ENCODE results near the gene GNE.
A peak's percentile ranks its signal among the peaks of the same experiment; 100 is the strongest.

- TF ChIP-seq, protein P1, sequence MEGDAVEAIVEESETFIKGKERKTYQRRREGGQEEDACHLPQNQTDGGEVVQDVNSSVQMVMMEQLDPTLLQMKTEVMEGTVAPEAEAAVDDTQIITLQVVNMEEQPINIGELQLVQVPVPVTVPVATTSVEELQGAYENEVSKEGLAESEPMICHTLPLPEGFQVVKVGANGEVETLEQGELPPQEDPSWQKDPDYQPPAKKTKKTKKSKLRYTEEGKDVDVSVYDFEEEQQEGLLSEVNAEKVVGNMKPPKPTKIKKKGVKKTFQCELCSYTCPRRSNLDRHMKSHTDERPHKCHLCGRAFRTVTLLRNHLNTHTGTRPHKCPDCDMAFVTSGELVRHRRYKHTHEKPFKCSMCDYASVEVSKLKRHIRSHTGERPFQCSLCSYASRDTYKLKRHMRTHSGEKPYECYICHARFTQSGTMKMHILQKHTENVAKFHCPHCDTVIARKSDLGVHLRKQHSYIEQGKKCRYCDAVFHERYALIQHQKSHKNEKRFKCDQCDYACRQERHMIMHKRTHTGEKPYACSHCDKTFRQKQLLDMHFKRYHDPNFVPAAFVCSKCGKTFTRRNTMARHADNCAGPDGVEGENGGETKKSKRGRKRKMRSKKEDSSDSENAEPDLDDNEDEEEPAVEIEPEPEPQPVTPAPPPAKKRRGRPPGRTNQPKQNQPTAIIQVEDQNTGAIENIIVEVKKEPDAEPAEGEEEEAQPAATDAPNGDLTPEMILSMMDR (conservative IDR thresholded peaks at IDR 0.05; ENCODE audit: low read depth in 2 of 2) = peak; percentile 81 to 89
- no peak for TF ChIP-seq POLR2AphosphoS5 (IDR thresholded peaks at IDR 0.05; ENCODE audit: low read depth)
- TF ChIP-seq EZH2phosphoT487 (IDR thresholded peaks at IDR 0.05; ENCODE audit: unreplicated experiment) = no peak
Measured at GRCh38 chr9:36166168-36166927, 91.9 kb downstream of the GNE start.

Measured in GM23338 (cell line).